Measurements from ENCODE around the gene WFS1.

WFS1 gene

GRCh38 chr4:6342530-6343293 is 73.1 kb downstream of the WFS1 start:
- no peak for DNase-seq (ENCODE audit: extremely low read depth, insufficient read length)
- no peak for TF ChIP-seq CTCF (IDR thresholded peaks at IDR 0.05; ENCODE audit: insufficient read depth, low read length, poor library complexity, severe bottlenecking)
- Histone ChIP-seq H3K36me3 (ENCODE audit: control insufficient read depth, insufficient read depth, low read length) (no peaks in the 10 kb centered on the region), H3K4me3 (replicated peaks; ENCODE audit: low read depth, low read length) (no peak overlapping the region), H3K27me3 (replicated peaks; ENCODE audit: control insufficient read depth, insufficient read depth, low read length) (peaks cover 6% of the 10 kb centered on the region)

- H3K27me3 ChIP-seq (replicated peaks; ENCODE audit: control insufficient read depth, insufficient read depth, low read length) = peaks cover 4% of the 10 kb centered on the region
- DNase-seq (ENCODE audit: extremely low read depth, insufficient read length) = no peak
- peak; percentile 50 for TF ChIP-seq CTCF (IDR thresholded peaks at IDR 0.05; ENCODE audit: insufficient read depth, low read length, poor library complexity, severe bottlenecking)
- H3K36me3 ChIP-seq (ENCODE audit: control insufficient read depth, insufficient read depth, low read length) = no peaks in the 10 kb centered on the region
- no peak overlapping the region for H3K4me3 ChIP-seq (replicated peaks; ENCODE audit: low read depth, low read length)
Observed at GRCh38 chr4:6343939-6344408, 74.3 kb downstream of the WFS1 start.

GRCh38 chr4:6345096-6345830 is 75.6 kb downstream of the WFS1 start:
- Histone ChIP-seq H3K36me3 (ENCODE audit: control insufficient read depth, insufficient read depth, low read length) (no peaks in the 10 kb centered on the region), H3K27me3 (replicated peaks; ENCODE audit: control insufficient read depth, insufficient read depth, low read length) (peaks cover 2% of the 10 kb centered on the region), H3K4me3 (replicated peaks; ENCODE audit: low read depth, low read length) (no peak overlapping the region)
- no peak for TF ChIP-seq CTCF (IDR thresholded peaks at IDR 0.05; ENCODE audit: insufficient read depth, low read length, poor library complexity, severe bottlenecking)
- DNase-seq (ENCODE audit: extremely low read depth, insufficient read length) = no peak

GRCh38 chr4:6345866-6346265 is 76.2 kb downstream of the WFS1 start:
- no peak for DNase-seq (ENCODE audit: extremely low read depth, insufficient read length)
- Histone ChIP-seq H3K36me3 (ENCODE audit: control insufficient read depth, insufficient read depth, low read length) (no peaks in the 10 kb centered on the region), H3K4me3 (replicated peaks; ENCODE audit: low read depth, low read length) (no peak overlapping the region), H3K27me3 (replicated peaks; ENCODE audit: control insufficient read depth, insufficient read depth, low read length) (peaks cover 2% of the 10 kb centered on the region)
- no peak for TF ChIP-seq CTCF (IDR thresholded peaks at IDR 0.05; ENCODE audit: insufficient read depth, low read length, poor library complexity, severe bottlenecking)

- no peak overlapping the region for H3K4me3 ChIP-seq (replicated peaks; ENCODE audit: low read depth, low read length)
- TF ChIP-seq CTCF (IDR thresholded peaks at IDR 0.05; ENCODE audit: insufficient read depth, low read length, poor library complexity, severe bottlenecking) = no peak
- DNase-seq (ENCODE audit: extremely low read depth, insufficient read length) = no peak
- H3K36me3 ChIP-seq (ENCODE audit: control insufficient read depth, insufficient read depth, low read length) = no peaks in the 10 kb centered on the region
- no peaks in the 10 kb centered on the region; the same call in 1 of the 2 replicates for H3K27me3 ChIP-seq (replicated peaks; ENCODE audit: control insufficient read depth, insufficient read depth, low read length)
Observed at GRCh38 chr4:6346373-6347110, 76.9 kb downstream of the WFS1 start.
